GM18519 (cell line): ENCODE results near the gene CAPN15.

Source experiments
- ATAC-seq: cut with Tn5 transposase; IDR thresholded peaks from one replicate; pipeline ENCODE4 v1.9.1; 2021; ENCODE audit warnings: mild to moderate bottlenecking, moderate library complexity; ENCODE audit not compliant: unreplicated experiment, low FRiP score

The CAPN15 gene

GRCh38 chr16:574021-574760, 46.7 kb downstream of the CAPN15 start:
- no peak for ATAC-seq

- ATAC-seq = no peak
These were observed 48.1 kb downstream of the CAPN15 start for GRCh38 chr16:575354-576196.

GRCh38 chr16:576197-576822, 48.8 kb downstream of the CAPN15 start:
- ATAC-seq = no peak

GRCh38 chr16:576823-577201, 49.3 kb downstream of the CAPN15 start:
- ATAC-seq = no peak

- ATAC-seq = no peak
These were observed 50.3 kb downstream of the CAPN15 start for GRCh38 chr16:577796-578195.

GRCh38 chr16:578232-578869, 50.8 kb downstream of the CAPN15 start:
- no peak for ATAC-seq

- ATAC-seq = no peak
These were observed 51.4 kb downstream of the CAPN15 start for GRCh38 chr16:578870-579405.

GRCh38 chr16:580141-580945, 52.8 kb downstream of the CAPN15 start:
- no peak for ATAC-seq

- ATAC-seq = no peak
These were observed 53.5 kb downstream of the CAPN15 start for GRCh38 chr16:580946-581498.

GRCh38 chr16:582218-582613, 54.7 kb downstream of the CAPN15 start:
- no peak for ATAC-seq

GRCh38 chr16:582614-583331, 55.3 kb downstream of the CAPN15 start:
- ATAC-seq = no peak

GRCh38 chr16:583470-583814, 55.9 kb downstream of the CAPN15 start:
- no peak for ATAC-seq

GRCh38 chr16:583815-584591, 56.5 kb downstream of the CAPN15 start:
- no peak for ATAC-seq

- ATAC-seq = no peak
These were observed 57.8 kb downstream of the CAPN15 start for GRCh38 chr16:585351-585750.

GRCh38 chr16:586047-586644, 58.6 kb downstream of the CAPN15 start:
- ATAC-seq = no peak

GRCh38 chr16:586645-587590, 59.4 kb downstream of the CAPN15 start:
- ATAC-seq = no peak

- peak; percentile 9 for ATAC-seq
These were observed 61.1 kb downstream of the CAPN15 start for GRCh38 chr16:588639-588888.
